ENCODE data around the gene PGS1.

Gene PGS1

DNA sequence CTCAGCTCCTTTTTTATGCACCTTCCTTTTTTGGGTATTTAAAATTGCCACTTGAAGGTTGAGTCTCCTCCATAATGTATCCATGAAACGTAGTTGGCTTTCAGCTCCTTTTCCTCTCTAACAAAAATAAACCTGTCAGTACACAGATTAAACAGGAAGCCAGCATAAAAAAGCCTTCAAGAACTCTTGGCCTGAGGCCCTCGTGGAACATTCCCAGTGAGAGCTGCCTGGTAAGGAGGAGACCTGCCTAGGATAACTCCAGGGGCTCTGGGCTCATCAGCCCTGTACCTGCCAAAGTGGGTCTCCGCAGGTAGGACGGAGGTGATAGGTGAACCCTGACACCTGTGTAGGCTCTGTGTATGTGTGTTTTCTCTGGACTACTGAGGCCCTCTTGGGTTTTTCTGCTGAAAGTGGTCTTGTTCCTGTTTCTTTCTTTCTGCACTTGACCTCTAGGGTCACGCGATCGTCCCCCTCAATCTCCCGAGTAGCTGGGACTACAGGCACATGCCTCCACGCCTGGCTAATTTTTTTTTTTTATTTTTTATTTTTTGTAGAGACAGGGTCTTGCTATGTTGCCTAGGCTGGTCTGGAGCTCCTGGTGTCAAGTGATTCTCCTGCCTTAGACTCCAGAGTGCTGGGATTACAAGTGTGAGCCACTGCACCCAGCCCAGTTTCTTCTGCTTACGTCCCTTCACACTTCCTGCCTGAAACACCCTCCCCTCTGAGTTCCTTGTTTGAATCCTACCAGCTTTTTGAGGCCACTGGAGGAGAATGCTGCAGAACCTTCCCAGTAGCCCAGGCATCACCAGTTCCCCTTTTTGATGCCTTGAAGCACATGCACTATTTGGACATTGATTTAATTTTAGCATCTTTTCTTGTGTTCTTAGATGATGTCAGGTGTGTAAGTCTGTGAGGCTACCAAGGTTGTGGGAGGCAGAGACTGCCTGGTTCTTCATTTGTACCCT lies 9.8 kb downstream of the PGS1 start:
- no peak for DNase-seq

DNA sequence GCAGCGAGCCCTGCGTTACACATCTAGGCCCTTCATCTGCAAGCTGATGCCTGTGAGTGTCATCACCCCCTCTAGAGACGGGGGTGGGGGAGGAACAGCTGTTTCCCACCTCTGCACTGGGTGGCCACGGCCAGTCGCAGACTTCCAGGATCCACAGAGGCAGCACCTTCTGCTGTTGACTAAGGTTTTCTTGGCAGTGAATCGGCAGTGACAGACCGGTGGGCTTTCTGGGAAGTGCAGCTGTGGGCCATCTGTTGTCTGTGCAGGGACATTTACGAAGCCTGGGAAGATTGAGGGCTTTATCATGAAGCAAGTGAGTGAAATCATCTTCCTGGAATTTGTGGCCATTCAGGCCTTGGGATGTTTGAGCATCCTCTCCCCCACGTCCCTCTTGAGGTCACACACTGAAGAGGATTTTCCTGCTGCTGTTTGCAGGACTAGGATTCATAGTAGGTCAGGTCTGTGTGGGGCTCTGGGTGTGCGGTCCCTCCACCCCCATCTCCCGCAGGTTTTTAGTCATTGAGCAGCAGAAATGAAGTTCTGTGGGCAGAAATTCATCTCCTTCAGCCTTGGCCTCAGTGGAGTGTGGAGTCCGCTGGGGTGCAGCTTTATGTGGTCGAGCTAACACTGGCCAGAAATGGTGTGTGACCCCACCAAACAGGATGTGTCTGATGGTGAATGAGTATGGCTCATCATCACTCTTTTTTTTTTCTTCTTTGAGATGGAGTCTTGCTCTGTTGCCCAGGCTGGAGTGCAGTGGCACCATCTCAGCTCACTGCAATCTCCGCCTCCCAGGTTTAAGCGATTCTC lies 12.0 kb downstream of the PGS1 start:
- no peak for DNase-seq

DNA sequence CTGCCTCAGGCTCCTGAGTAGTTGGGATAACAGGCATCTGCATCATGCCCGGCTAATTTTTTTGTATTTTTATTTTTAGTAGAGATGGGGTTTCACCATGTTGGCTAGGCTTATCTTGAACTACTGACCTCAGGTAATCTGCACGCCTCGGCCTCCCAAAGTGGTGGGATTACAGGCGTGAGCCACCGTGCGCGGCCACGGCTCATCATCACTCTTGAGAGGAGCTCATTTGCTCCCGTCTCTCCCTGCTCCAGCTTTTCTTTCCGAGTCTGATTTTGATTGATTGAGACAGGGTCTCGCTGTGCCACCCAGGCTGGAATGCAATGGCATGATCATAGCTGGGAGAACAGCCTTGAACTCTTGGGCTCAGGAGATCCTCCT lies 12.6 kb downstream of the PGS1 start:
- no peak for DNase-seq

DNA sequence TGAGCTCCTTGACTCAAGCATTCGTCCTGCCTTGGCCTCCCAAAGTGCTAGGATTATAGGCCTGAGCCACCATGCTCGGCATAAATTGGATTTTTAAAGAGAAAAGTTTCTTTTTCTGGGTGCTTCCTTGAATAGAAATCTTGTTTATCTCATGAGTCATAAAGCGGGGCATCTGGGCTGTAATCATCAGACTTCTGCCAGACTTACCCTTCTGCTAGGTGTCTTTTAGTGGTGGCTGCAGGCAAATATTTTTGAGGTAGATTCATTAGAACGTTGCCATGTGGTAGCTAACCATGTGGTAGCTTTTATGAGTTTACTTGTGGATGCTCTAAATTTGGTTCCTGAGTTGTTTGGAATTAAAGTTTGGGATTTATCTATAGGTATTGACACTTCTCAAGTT lies 13.4 kb downstream of the PGS1 start:
- no peak for DNase-seq

DNA sequence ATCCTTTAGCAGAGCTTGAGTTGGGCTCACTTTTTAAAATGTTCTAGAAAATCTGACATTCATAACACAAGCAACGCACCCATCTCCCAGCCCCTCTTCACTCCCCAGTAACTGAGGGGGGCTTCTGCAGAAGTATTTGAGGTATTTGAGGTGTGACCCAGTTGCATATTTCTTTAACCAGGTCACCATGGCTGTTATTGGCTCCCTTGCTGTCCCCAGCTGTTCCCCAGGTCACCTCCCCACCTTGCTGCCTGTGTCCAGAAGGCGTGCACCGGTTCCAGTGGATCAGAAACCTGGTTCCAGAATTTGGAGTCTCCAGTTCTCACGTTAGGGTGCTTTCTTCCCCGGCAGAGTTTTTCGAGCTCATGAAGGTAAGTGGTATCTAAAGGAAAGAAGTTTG lies 13.8 kb downstream of the PGS1 start:
- no peak for DNase-seq

DNA sequence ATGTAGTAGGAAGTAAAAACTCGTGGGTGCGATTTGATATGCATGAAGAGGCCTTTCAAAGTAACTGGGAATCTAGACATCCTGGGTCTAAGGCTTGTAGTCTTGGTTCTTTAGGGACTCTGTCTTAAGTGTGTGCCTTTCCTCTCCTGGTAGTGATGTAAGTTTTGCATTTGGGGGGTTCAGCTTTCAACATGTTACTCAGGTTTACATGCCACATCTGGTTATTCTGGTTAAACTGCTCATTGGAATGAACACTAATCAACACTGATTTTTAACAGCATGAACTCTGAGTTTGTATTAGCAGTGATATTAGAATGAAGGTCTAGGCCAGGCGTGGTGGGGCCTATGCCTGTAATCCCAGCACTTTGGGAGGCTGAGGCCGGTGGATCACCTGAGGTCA lies 15.1 kb downstream of the PGS1 start:
- no peak for DNase-seq

DNA sequence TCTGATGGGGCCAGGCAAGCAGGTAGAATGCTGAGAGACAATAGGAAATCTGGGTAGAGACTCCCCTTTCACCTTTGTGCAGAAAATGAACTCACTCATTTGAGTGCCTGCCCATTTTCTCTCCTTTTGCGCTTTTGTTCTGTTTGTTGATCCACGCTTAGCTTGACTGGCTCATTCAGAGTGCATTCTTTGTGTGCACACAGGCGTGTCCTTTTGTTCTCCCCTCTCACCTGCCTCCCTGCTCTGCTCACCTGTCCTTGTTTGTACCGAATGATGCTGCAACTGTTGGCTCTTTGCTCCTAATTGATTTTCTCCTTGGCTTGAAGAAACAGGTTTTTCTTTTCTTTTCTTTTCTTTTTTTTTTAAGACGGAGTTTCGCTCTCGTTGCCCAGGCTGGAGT lies 15.8 kb downstream of the PGS1 start:
- DNase-seq, result no peak

DNA sequence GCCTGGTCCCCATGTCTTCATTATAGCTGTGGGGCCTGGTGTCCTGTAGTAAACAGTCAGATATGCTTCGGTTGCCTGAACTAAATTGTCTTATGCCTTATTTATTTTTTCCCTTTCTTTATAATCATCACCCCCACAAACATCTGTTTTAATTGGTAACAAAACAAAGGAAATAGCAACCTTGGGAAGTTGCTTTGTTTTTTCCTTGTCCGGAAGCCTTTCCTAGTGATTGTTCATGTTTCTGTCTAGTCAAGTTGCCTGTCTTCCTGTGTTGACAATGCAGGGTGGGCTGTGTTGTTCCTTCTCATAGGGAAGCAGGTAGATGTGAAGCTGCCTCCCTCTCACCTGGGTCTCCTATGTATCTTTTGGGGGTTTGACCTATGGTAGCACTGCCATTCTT lies 16.7 kb downstream of the PGS1 start:
- no peak for DNase-seq

DNA sequence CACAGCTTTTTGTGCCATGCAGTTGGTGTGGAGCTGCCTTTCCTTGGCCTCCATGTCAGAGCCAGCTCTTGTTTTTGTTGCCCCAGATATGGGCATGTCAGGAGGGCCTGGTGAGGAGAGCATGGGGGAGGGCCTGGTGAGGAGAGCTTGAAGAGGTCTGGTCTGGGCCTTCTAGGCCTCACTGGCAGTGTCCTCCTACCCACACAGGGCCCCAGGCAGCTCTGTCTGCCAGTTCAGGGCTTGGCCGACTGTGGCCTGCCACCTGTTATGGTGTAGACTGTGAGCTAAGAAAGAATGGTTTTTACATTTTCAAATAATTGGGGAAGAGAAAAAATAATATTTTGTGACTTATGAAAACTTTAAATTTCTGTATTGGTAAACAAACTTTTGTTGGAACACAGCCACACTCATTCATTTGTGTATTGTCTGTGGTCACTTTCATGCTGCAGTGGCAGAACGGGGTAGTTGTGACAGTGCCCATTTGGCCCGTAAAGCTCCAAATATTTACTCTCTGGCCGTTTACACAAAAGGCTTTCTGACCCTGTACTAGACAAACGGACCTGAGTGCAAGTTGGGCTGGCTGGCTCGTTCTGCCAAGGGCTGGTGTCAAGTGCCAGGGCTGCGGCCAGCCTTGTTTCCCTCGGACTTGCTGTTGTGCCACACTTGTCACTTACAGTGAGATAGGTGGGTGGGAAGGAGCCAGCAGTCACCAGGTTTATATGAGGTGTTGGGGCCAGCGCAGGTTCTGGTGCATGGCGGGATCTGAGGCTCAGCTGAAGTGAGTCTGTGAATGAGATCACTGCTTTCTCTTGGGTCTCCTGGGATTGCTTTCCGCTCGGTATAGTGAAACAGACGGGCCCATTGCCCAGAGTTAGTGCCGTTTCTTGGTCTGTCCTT lies 18.2 kb downstream of the PGS1 start:
- DNase-seq, result no peak

DNA sequence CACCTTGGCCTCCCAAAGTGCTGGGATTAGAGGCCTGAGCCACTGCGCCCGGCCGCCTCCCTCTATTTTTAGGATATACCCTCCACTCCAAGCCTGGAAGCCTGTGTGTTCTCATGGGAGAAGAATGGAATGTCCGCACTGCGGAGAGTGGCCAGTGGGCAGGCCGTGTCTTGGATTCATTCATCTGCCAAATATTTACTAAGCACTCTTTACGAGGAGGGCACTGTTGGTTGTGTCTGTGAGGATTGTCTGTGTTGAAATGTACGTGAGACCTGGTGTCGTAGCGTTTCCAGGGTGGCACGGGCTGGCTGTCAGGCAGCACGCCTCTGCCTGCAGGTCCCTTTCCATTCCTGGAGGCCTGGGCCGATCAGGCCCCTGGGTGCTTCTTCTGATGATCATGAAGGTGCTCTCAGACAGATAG lies 19.2 kb downstream of the PGS1 start:
- no peak for DNase-seq

DNA sequence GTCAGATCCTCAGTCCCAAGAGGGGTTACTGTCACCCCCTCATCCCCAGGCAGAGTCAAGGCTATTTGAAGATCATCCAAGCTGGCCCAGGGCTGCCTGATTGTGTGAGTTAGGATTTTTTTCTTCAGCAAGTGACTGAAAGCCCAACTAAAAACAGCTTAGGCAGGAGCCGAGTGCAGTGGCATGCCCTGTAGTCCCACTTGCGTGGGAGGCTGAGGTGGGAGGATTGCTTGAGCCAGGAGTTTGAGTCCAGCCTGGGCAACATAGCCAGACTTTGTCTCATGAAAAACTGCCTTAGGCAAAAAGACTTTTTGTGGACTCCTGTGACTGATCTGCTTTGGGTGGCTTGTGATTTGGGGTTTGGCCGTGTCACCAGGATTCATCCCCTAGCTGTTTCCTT lies 19.9 kb downstream of the PGS1 start:
- no peak for DNase-seq

DNA sequence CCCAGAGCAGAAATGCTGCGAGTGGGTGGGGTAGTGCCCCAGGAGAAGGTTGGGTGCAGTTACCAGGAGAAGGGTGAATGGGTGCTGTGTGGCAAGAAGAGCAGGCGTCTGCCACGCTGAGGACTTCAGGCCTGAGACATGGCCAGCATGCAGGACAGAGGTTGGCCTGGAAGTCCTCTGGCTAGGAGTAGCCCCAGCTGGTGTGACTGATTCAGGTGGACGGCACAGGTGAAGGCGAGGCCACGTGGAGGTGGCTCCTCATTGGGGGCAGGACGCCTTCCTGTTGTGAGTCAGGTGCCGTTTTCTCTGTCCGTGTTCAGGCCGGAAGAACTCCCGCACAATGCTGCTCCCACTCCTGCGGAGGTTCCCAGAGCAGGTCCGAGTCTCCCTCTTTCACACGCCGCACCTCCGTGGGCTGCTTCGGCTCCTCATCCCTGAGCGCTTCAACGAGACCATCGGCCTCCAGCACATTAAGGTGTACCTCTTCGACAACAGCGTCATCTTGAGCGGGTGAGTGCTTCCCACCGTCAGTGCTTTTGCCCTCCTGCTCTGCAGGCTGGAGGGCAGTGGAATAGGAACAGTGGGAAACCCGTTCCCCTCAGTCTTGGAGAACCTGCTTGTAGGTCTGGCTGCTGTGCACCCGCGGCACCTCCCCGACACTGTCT lies 20.7 kb downstream of the PGS1 start:
- no peak for DNase-seq

DNA sequence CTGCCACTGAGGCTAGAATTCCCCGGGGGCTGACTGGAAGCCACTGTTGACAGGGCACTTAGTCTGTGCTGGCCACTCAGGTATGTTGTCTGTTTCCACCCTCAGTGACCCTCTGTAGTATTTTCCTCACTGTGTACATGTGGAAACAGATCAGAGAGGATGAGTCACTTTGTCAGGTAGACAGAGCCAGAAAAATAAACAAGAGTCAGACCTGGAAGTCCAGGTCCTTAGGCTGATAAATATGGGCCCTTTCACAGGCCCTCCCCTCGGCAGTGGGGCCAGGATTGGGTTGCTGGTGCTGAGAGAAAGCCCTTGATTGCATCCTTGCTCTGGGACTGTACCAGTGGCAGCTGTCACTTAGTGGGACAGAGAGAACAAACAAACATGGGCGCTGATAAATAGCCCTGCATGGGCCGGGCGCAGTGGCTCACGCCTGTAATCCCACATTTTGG lies 21.3 kb downstream of the PGS1 start:
- no peak for DNase-seq

DNA sequence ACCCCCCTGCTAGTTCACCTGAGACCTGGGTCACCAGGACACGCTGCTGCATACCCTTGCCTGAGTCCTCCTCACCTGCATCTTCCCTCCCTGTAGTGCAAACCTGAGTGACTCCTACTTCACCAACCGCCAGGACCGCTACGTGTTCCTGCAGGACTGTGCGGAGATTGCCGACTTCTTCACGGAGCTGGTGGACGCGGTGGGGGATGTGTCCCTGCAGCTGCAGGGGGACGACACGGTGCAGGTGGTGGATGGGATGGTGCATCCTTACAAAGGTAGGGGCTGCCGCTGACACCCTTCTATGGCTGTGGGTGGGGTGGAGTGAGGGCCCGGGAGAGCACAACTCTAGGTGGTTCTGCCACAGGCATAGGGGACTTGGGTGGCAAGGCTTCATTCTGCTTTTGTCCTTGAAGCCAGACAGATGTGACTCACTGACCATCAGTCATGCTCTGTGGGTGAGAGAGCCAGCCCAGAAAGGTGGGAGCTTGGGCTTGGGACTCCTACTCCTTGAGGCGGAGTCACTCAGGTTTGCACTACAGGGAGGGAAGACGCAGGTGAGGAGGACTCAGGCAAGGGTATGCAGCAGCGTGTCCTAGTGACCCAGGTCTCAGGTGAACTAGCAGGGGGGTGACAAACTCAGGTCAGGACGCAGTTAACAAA lies 22.3 kb downstream of the PGS1 start:
- no peak for DNase-seq

DNA sequence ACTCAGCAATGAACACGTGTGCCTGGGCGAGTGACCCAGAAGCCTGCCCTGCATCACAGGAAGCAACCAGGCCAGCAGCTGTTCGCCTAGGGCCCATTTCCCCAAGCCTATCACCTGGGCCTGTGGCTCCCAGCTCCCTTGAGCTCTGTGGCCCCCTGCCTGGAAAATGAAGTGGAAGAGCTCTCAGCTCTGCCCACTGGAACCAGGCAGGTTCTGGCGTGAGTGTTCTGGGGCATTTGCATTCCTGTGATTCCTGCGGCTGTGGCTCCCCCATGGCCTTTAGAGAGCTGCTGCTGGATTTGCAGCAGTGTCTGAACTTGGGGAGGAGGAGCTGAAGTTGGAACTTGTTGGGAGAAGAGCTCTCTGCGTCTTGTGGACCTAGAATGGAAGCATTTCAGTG lies 22.8 kb downstream of the PGS1 start:
- no peak for DNase-seq

DNA sequence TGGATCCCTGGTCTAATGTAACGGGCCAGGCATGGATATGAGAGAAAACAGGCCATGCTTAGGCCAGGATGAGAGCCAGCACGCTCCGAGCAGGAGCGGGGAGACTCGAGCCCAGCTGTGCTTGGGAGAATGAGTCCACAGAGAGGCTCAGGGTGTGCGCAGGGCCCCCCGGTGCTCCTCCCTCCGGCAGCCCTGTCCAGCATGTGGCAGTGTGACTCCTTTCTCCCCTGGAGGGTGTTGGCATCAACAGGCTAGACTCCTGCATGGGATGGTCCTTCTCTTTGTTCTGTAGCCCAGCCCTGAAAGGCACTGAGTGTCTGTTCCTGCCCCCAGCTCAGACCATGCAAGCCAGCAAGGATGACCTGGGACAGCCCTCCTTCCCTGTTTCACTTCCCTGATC lies 23.4 kb downstream of the PGS1 start:
- no peak for DNase-seq

DNA sequence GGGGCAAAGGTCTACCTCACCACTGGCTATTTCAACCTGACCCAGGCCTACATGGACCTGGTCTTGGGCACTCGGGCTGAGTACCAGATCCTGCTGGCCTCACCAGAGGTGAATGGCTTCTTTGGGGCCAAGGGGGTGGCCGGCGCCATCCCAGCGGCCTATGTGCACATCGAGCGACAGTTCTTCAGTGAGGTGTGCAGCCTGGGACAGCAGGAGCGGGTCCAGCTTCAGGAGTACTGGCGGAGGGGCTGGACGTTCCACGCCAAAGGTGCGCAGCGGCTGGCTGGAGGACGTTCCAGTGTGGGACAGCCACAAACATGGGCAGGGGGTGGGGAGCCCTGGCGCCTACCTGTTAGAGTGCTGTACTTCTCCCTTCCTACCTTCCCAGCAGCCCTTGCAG lies 25.4 kb downstream of the PGS1 start:
- DNase-seq, result no peak

DNA sequence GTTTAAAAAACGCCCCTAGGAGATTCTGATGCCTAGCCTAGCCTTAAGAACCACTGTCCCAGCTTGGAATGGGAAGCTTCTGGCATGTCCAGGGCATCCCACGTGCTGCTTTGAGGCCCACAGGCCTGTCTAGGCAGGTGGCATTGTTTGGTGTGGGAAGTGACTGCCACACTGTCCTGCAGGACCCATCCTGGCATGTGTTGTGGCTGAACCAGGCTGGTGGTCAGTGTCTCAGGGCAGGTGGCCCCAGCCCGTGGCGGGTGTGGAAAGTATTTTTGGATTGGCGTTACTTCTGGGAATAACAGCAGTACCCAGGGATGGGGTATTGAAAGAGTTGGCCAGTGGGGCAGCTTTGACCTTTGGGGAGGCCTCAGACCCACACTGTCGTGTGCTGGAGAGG lies 27.9 kb downstream of the PGS1 start:
- no peak for DNase-seq

DNA sequence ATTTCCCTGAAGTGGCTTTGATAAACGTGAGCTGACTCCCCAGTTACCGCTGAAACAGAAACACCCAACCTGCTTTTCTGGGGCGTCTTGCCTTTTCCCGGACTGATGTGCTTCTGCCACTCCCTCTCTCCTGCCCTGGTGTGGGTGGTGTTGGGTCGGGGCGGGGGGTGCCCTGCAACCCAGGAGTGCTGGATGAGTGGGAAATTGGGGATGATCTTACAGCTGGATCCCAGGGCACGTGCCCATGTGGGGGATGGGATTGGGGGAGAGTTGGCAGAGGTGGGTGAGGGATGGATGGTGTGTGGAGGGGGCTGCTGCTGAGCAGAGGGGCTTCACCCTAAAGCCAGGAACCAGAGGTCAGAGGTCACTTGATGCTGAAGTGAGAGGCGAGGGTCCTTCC lies 28.5 kb downstream of the PGS1 start:
- DNase-seq, result no peak

DNA sequence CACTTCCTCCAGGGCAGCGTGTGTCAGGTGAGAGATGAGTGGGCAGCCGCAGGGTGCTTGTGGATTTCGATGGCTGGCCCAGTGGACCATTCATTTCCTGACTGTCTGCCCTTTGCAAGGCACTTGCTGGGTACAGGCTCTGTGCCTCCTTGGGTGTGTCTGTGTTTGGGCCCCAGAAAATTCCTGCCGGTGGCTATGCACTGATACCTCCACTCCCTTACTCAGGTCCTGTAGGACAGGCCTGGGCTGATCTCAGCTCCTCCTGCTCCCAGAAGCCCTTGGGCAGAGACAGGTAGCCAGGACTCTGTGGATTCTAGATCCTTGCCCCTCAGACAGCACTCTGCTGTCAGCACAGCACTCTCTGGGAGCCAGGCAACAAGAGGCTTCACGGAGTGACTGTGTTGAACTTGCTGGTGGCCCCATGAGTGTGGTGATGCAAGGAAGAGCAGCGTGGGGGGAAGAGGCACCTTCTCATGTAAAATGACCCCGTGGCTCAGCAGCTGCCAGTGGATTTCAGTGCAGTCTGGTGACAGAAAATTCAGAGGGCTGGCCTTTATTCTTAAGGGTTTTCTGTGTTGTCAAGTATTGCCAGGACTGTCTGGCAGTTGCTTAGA lies 29.0 kb downstream of the PGS1 start:
- DNase-seq, result no peak

DNA sequence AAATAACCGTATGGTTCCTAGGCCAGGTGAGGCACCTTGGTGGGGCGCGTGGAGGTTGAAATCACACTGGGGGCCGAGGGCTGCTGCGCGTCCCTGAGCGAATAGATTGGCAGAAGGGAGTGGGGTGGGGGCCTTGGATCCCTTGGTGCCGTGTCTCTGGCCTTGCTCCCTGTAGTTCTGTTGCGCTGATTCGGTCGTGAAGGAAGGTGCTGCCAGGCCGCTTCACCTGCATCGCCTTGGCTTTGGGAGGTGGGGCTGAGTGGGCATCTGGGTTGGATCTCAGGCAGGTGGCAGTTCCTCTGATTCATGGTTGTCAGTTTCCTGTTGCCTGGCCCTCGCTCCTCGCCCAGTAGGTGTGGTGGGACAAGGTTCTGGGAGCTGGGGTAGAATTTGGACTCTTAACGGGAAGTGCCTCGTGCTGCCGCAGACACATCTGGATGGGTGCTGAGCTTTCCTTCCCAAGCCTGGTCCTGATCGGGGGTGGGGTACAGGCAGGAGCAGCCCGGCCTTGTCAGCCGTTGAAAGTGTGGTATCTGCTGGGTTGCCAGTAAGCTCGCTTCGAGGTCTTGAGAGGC lies 30.1 kb downstream of the PGS1 start:
- no peak for DNase-seq
